WTC11 (cell line): Measurements from ENCODE around the gene LDLRAD2. TPM values are rescaled to one million over a fixed set of nuclear protein-coding genes. Genes with fewer than 3 reads are reported as not detected.

ENCODE experiments used
- ATAC-seq: fragments of 200-7000 bp; cut with Tn5 transposase; 2 replicates; pipeline ENCODE4 v1.10.0; 2021; ENCODE audit warnings: mild to moderate bottlenecking, moderate library complexity
- CTCF ChIA-PET: fragments of 300-600 bp; sonication (Branson Sonifier 250); formaldehyde crosslinking; loops from one replicate; lab custom pipeline; 2021; ENCODE audit warnings: antibody characterized with exemption; lab: Charles Lee
- POLR2A ChIA-PET: fragments of 350-600 bp; sonication (Branson Sonifier 250); formaldehyde crosslinking; loops from one replicate; lab custom pipeline; 2021; ENCODE audit warnings: antibody characterized with exemption; lab: Charles Lee
- DNase-seq: peaks from one replicate; pipeline ENCODE4 v3.0.0; 2021; ENCODE audit warnings: low spot score
- H3K27ac Mint-ChIP-seq: 2 replicates; pipeline ENCODE4 v1.8.0; 2021; ENCODE audit warnings: mixed read lengths
- H3K27me3 Mint-ChIP-seq: 2 replicates; pipeline ENCODE4 v1.8.0; 2021; ENCODE audit warnings: low read depth, mild to moderate bottlenecking, moderate library complexity, mixed read lengths
- H3K36me3 Mint-ChIP-seq: 2 replicates; pipeline ENCODE4 v1.8.0; 2021; ENCODE audit warnings: mixed read lengths
- H3K4me1 Mint-ChIP-seq: 2 replicates; pipeline ENCODE4 v1.8.0; 2022; ENCODE audit warnings: mixed read lengths
- H3K4me3 Mint-ChIP-seq: 2 replicates; pipeline ENCODE4 v1.8.0; 2021; ENCODE audit warnings: mild to moderate bottlenecking, moderate library complexity, mixed read lengths
- H3K9me3 Mint-ChIP-seq: 2 replicates; pipeline ENCODE4 v1.8.0; 2021; ENCODE audit warnings: mixed read lengths
- AFF4 ChIP-seq: sonication (generic); formaldehyde crosslinking; IDR thresholded peaks from 2 replicates; pipeline ENCODE4 v1.8.1; 2023; ENCODE audit warnings: mild to moderate bottlenecking, missing genetic modification reagents, borderline replicate concordance
- AR ChIP-seq: fragments of 250-450 bp; sonication (Bioruptor Pico); IDR thresholded peaks from 2 replicates; pipeline ENCODE4 v1.9.0; 2021; ENCODE audit warnings: mild to moderate bottlenecking
- ATF3 ChIP-seq: sonication (generic); formaldehyde crosslinking; conservative IDR thresholded peaks from 2 replicates; pipeline ENCODE4 v1.8.1; 2022; ENCODE audit warnings: mild to moderate bottlenecking, missing genetic modification reagents
- CBFB ChIP-seq: sonication (generic); formaldehyde crosslinking; IDR thresholded peaks from 2 replicates; pipeline ENCODE4 v1.8.1; 2022; ENCODE audit warnings: mild to moderate bottlenecking, low read depth, missing genetic modification reagents
- CDX4 ChIP-seq: fragments of 250-450 bp; sonication (Bioruptor Pico); IDR thresholded peaks from 2 replicates; pipeline ENCODE4 v1.9.0; 2021; ENCODE audit warnings: moderate library complexity, mild to moderate bottlenecking, inconsistent platforms, borderline replicate concordance
- ESRRA ChIP-seq: sonication (generic); formaldehyde crosslinking; IDR thresholded peaks from 2 replicates; pipeline ENCODE4 v1.8.1; 2022; ENCODE audit warnings: mild to moderate bottlenecking, missing genetic modification reagents, borderline replicate concordance
- FOXP1 ChIP-seq: sonication (generic); formaldehyde crosslinking; IDR thresholded peaks from 2 replicates; pipeline ENCODE4 v1.8.0; 2022; ENCODE audit warnings: missing genetic modification reagents, mild to moderate bottlenecking, moderate library complexity, borderline replicate concordance
- GRHL2 ChIP-seq: fragments of 250-450 bp; sonication (Bioruptor Pico); IDR thresholded peaks from 2 replicates; pipeline ENCODE4 v1.8.0; 2022; ENCODE audit warnings: mild to moderate bottlenecking, moderate library complexity; ENCODE audit not compliant: insufficient replicate concordance, severe bottlenecking
- JAZF1 ChIP-seq: fragments of 250-450 bp; sonication (Bioruptor Pico); IDR thresholded peaks from 2 replicates; pipeline ENCODE4 v1.9.0; 2021; ENCODE audit warnings: moderate library complexity, mild to moderate bottlenecking, inconsistent platforms
- NFE2L1 ChIP-seq: sonication (generic); formaldehyde crosslinking; IDR thresholded peaks from 2 replicates; pipeline ENCODE4 v1.8.1; 2023; ENCODE audit warnings: missing genetic modification reagents
- NR1H2 ChIP-seq: sonication (generic); formaldehyde crosslinking; IDR thresholded peaks from 2 replicates; pipeline ENCODE4 v1.9.0; 2021; ENCODE audit warnings: mild to moderate bottlenecking, moderate library complexity, missing genetic modification reagents
- NR3C1 ChIP-seq: sonication (generic); formaldehyde crosslinking; conservative IDR thresholded peaks from 2 replicates; pipeline ENCODE4 v1.8.1; 2023; ENCODE audit warnings: low read depth, mild to moderate bottlenecking, missing genetic modification reagents
- STAT6 ChIP-seq: sonication (generic); formaldehyde crosslinking; conservative IDR thresholded peaks from 2 replicates; pipeline ENCODE4 v1.8.1; 2023; ENCODE audit warnings: mild to moderate bottlenecking, low read depth, missing genetic modification reagents, moderate library complexity
- TEAD1 ChIP-seq: sonication (generic); formaldehyde crosslinking; IDR thresholded peaks from 2 replicates; pipeline ENCODE4 v1.8.0; 2022; ENCODE audit warnings: mild to moderate bottlenecking, missing genetic modification reagents
- TP53 ChIP-seq: sonication (generic); formaldehyde crosslinking; IDR thresholded peaks from 2 replicates; pipeline ENCODE4 v1.8.1; 2023; ENCODE audit warnings: mild to moderate bottlenecking, missing genetic modification reagents
- ZNF219 ChIP-seq: sonication (generic); formaldehyde crosslinking; IDR thresholded peaks from 2 replicates; pipeline ENCODE4 v1.8.0; 2023; ENCODE audit warnings: missing genetic modification reagents, mild to moderate bottlenecking, borderline replicate concordance
- ZNF423 ChIP-seq: fragments of 250-450 bp; sonication (Bioruptor Pico); IDR thresholded peaks from 2 replicates; pipeline ENCODE4 v2.1.2; 2022; ENCODE audit warnings: mild to moderate bottlenecking, moderate library complexity
- ZNF425 ChIP-seq: fragments of 250-450 bp; sonication (Bioruptor Pico); conservative IDR thresholded peaks from 2 replicates; pipeline ENCODE4 v1.9.0; 2021; ENCODE audit warnings: mild to moderate bottlenecking
- ZNF671 ChIP-seq: fragments of 250-450 bp; sonication (Bioruptor Pico); IDR thresholded peaks from 2 replicates; pipeline ENCODE4 v1.8.0; 2021; ENCODE audit warnings: mild to moderate bottlenecking
- total RNA-seq: library from RNA; stranded (reverse); gene quantifications from 3 replicates; pipeline ENCODE4 v1.2.3, GENCODE V29; 2021

The LDLRAD2 gene
- total RNA-seq, 1 experiment from 2014 or later, result 0.63 TPM

- TF ChIP-seq AFF4 (no peak), NR1H2 (no peak), ESRRA (CRISPR knock-in tag) (no peak), NFE2L1 (CRISPR knock-in tag) (no peak), CDX4 (CRISPR knock-in tag) (no peak), FOXP1 (CRISPR knock-in tag) (no peak), ZNF425 (CRISPR knock-in tag) (no peak)
Measured at GRCh38 chr1:21778405-21778727, 33.7 kb upstream of the LDLRAD2 start (continued).

- no peak for DNase-seq
- Mint-ChIP-seq H3K27ac (peak overlapping the region; percentile 68), H3K4me1 (peaks cover 27% of the 10 kb centered on the region), H3K4me3 (peak overlapping the region; percentile 48), H3K9me3 (peaks cover 5% of the 10 kb centered on the region), H3K27me3 (no peaks in the 10 kb centered on the region)
- POLR2A ChIA-PET, result no interaction called here
- CTCF ChIA-PET, result no interaction called here
- ATAC-seq, result no peak
- TF ChIP-seq ATF3, result no peak
- TF ChIP-seq, all 79 proteins: peak for 0
- H3K36me3 Mint-ChIP-seq, result peaks cover 15% of the 10 kb centered on the region
Measured at GRCh38 chr1:21779613-21780521, 32.2 kb upstream of the LDLRAD2 start.

GRCh38 chr1:21781815-21782348 is 30.2 kb upstream of the LDLRAD2 start:
- DNase-seq (no peak), ATAC-seq (no peak)
- Mint-ChIP-seq H3K4me3 (peak overlapping the region; percentile 90), H3K4me1 (peaks cover 30% of the 10 kb centered on the region), H3K27ac (peak overlapping the region; percentile 97), H3K36me3 (peaks cover 11% of the 10 kb centered on the region), H3K9me3 (peaks cover 5% of the 10 kb centered on the region), H3K27me3 (no peaks in the 10 kb centered on the region)
- CTCF ChIA-PET, result interaction anchor here (0.6 to 1.7 kb wide), 8 partner anchors 13 to 127 kb away, joined by 3 to 7 read pairs (median 4); no protein-coding TSS in a partner anchor
- POLR2A ChIA-PET, result interaction anchor here (0.6 to 1.1 kb wide), 6 partner anchors 9 to 154 kb away, joined by 3 to 5 read pairs (median 3); no protein-coding TSS in a partner anchor
- TF ChIP-seq CBFB, result no peak
- no peak for TF ChIP-seq TP53 (CRISPR knock-in tag)
- no peak for TF ChIP-seq ZNF219
- TF ChIP-seq ZNF423 (CRISPR knock-in tag), result no peak
- TF ChIP-seq STAT6 (CRISPR knock-in tag), result no peak
- no peak for TF ChIP-seq GRHL2 (CRISPR knock-in tag)
- TF ChIP-seq ZNF671 (CRISPR knock-in tag), result no peak
- TF ChIP-seq NR3C1 (CRISPR knock-in tag), result no peak
- TF ChIP-seq JAZF1 (CRISPR knock-in tag), result no peak
- TF ChIP-seq TEAD1, result no peak
- TF ChIP-seq AR (CRISPR knock-in tag), result no peak
